Keratinocyte (primary cell): ENCODE measurements around the gene ZNF581. TPM values are rescaled to one million over a fixed set of nuclear protein-coding genes. Genes with fewer than 3 reads are reported as not detected.

Experiments used
- DNase-seq: peaks from one replicate; pipeline ENCODE4 v3.0.0-alpha.2; 2011; ENCODE audit warnings: low read depth, missing footprints, low spot score
- FAIRE-seq: peaks from 2 replicates; lab custom pipeline; 2011; peaks lifted over from hg19 to GRCh38; lab: Jason Lieb, UNC
- H2AFZ ChIP-seq: 2 replicates; pipeline ENCODE4 v1.6.0; 2012; ENCODE audit warnings: low read length, control low read depth, inconsistent platforms; ENCODE audit not compliant: control insufficient read depth
- H3K27ac ChIP-seq: 2 replicates; pipeline ENCODE4 v1.5.1; 2011; ENCODE audit warnings: low read length; ENCODE audit not compliant: control insufficient read depth, insufficient read depth
- H3K27me3 ChIP-seq: 3 replicates; pipeline ENCODE4 v1.6.0; 2011; ENCODE audit warnings: low read length; ENCODE audit not compliant: control insufficient read depth, insufficient read depth; ENCODE audit errors: extremely low read depth
- H3K36me3 ChIP-seq, 2 experiments: 2 replicates in 1 of 2; 3 replicates in 1 of 2; pipeline ENCODE4 v1.5.1; 2011; ENCODE audit warnings: low read length in 2 of 2, mild to moderate bottlenecking in 1 of 2; ENCODE audit not compliant: control insufficient read depth in 2 of 2, insufficient read depth in 2 of 2; ENCODE audit errors: extremely low read depth in 1 of 2
- H3K4me1 ChIP-seq: 3 replicates; pipeline ENCODE4 v1.5.1; 2011; ENCODE audit warnings: low read length; ENCODE audit not compliant: control insufficient read depth, insufficient read depth; ENCODE audit errors: extremely low read depth
- H3K4me2 ChIP-seq: 3 replicates; pipeline ENCODE4 v1.6.0; 2011; ENCODE audit warnings: low read depth, low read length; ENCODE audit not compliant: control insufficient read depth, insufficient read depth; ENCODE audit errors: extremely low read depth
- H3K4me3 ChIP-seq, 3 experiments: fragments of 200-600 bp in 1 of 3; sonication (generic) in 1 of 3; 2 replicates in 2 of 3; 3 replicates in 1 of 3; pipeline ENCODE4 v1.5.1; 2011 to 2016; ENCODE audit warnings: low read length in 3 of 3, mild to moderate bottlenecking in 3 of 3, control low read depth in 2 of 3, inconsistent platforms in 1 of 3, low read depth in 1 of 3, mixed read lengths in 1 of 3, mixed run types in 1 of 3, moderate library complexity in 1 of 3; ENCODE audit not compliant: control insufficient read depth in 2 of 3, insufficient read depth in 2 of 3; ENCODE audit errors: extremely low read depth in 1 of 3
- H3K79me2 ChIP-seq: 2 replicates; pipeline ENCODE4 v1.6.0; 2012; ENCODE audit warnings: low read length; ENCODE audit not compliant: control insufficient read depth, insufficient read depth
- H3K9ac ChIP-seq: 3 replicates; pipeline ENCODE4 v1.6.0; 2011; ENCODE audit warnings: low read length; ENCODE audit not compliant: control insufficient read depth, insufficient read depth; ENCODE audit errors: extremely low read depth
- H3K9me1 ChIP-seq: 3 replicates; pipeline ENCODE4 v1.6.0; 2011; ENCODE audit warnings: low read length; ENCODE audit not compliant: control insufficient read depth, insufficient read depth; ENCODE audit errors: extremely low read depth
- H3K9me3 ChIP-seq: 2 replicates; pipeline ENCODE4 v1.5.1; 2012; ENCODE audit warnings: low read depth, low read length; ENCODE audit not compliant: control insufficient read depth
- H4K20me1 ChIP-seq: 3 replicates; pipeline ENCODE4 v1.6.0; 2011; ENCODE audit warnings: low read length; ENCODE audit not compliant: control insufficient read depth, insufficient read depth; ENCODE audit errors: extremely low read depth
- EZH2 ChIP-seq: IDR thresholded peaks from one replicate; pipeline ENCODE4 v1.6.1; 2012; ENCODE audit warnings: inconsistent platforms, mild to moderate bottlenecking, low read length, moderate library complexity
- dilution Hi-C: fragments of 300-500 bp; cut with MboI; formaldehyde crosslinking; loops from one replicate; pipeline ENCODE4 v1.7.0; 2020; ENCODE audit warnings: low sequenced_read_pairs; ENCODE audit not compliant: extremely low pct_ligation_motif_present
- polyA plus RNA-seq, 5 experiments: library from polyadenylated mRNA; depleted of rRNA in 3 of 5; stranded (reverse) in 3 of 5; stranded (forward) in 1 of 5; unstranded in 1 of 5; fragments of >200 nt; gene quantifications; 1 replicate in 1 of 5; 2 replicates in 3 of 5; 3 replicates in 1 of 5; pipeline versions ENCODE4 v1.2.1 to v1.2.3, GENCODE V29; 2011 to 2012; ENCODE audit warnings: missing spikeins in 2 of 5, low read depth in 1 of 5, low replicate concordance in 1 of 5
- TF ChIP-seq, protein P1 (sequence below), 3 experiments: IDR thresholded peaks in 1 of 3; conservative IDR thresholded peaks in 1 of 3; optimal IDR thresholded peaks in 1 of 3; 2 replicates in 2 of 3; 3 replicates in 1 of 3; pipeline versions ENCODE3 to v1.5.1; 2011; ENCODE audit warnings: low read length in 3 of 3, mild to moderate bottlenecking in 3 of 3, moderate library complexity in 2 of 3, control low read depth in 1 of 3, inconsistent platforms in 1 of 3; ENCODE audit not compliant: insufficient read depth in 2 of 3; ENCODE audit errors: extremely low read depth in 1 of 3

Gene ZNF581
- polyA plus RNA-seq, 1 donor (not counting 4 experiments of a cell fraction or from before 2014, with no cell fraction given): 14.8 TPM

DNA sequence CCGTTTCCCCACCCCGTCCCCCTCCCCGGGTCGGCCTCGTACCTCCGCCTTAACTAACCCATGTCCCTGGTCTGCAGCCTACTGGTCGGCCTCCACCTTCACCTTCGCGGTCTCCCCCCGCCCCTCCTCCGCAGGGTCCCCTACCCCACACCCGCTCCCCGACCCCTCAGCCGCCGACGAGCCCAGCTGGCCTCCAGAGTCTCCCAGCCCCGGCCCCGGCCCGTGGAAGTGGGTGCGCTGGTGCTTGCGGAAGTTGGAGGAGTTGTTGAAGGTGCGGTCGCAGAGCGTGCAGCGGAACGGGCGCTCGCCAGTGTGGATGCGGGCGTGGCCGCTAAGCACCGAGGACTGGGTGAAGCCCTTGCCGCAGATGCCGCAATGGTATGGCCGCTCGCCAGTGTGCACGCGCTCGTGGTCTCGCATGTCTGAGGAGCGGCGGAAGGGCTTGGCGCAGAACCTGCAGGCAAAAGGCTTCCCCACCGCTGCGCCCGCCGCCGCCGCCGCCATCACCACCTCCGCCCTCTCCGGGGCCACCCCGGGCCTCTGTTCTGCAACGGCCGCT, 21.7 kb upstream of the ZNF581 start:
- H3K4me2 ChIP-seq: no peak overlapping the region
- FAIRE-seq (no peak), DNase-seq (no peak)
- no peaks in the 10 kb centered on the region for H3K27me3 ChIP-seq
- no peaks in the 10 kb centered on the region for H3K9me3 ChIP-seq
- dilution Hi-C loops: no loop called here
- H3K4me1 ChIP-seq: peaks cover 13% of the 10 kb centered on the region
- peaks cover 4 to 5% of the 10 kb centered on the region in 2 experiments for H3K36me3 ChIP-seq
- no peak overlapping the region for H3K27ac ChIP-seq
- no peak overlapping the region for H3K4me3 ChIP-seq
- H3K9ac ChIP-seq: no peak overlapping the region
- H4K20me1 ChIP-seq: peaks cover 3% of the 10 kb centered on the region
- no peak overlapping the region for H2AFZ ChIP-seq
- no peaks in the 10 kb centered on the region for H3K79me2 ChIP-seq
- TF ChIP-seq EZH2: no peak
- TF ChIP-seq, protein P1, sequence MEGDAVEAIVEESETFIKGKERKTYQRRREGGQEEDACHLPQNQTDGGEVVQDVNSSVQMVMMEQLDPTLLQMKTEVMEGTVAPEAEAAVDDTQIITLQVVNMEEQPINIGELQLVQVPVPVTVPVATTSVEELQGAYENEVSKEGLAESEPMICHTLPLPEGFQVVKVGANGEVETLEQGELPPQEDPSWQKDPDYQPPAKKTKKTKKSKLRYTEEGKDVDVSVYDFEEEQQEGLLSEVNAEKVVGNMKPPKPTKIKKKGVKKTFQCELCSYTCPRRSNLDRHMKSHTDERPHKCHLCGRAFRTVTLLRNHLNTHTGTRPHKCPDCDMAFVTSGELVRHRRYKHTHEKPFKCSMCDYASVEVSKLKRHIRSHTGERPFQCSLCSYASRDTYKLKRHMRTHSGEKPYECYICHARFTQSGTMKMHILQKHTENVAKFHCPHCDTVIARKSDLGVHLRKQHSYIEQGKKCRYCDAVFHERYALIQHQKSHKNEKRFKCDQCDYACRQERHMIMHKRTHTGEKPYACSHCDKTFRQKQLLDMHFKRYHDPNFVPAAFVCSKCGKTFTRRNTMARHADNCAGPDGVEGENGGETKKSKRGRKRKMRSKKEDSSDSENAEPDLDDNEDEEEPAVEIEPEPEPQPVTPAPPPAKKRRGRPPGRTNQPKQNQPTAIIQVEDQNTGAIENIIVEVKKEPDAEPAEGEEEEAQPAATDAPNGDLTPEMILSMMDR (optimal IDR thresholded peaks at IDR 0.05 in 1 of 3, IDR thresholded peaks at IDR 0.05 in 1 of 3, conservative IDR thresholded peaks at IDR 0.05 in 1 of 3; ENCODE audit: extremely low read depth in 1 of 3, insufficient read depth in 2 of 3, low read length in 3 of 3): no peak
- no peaks in the 10 kb centered on the region for H3K9me1 ChIP-seq

DNA sequence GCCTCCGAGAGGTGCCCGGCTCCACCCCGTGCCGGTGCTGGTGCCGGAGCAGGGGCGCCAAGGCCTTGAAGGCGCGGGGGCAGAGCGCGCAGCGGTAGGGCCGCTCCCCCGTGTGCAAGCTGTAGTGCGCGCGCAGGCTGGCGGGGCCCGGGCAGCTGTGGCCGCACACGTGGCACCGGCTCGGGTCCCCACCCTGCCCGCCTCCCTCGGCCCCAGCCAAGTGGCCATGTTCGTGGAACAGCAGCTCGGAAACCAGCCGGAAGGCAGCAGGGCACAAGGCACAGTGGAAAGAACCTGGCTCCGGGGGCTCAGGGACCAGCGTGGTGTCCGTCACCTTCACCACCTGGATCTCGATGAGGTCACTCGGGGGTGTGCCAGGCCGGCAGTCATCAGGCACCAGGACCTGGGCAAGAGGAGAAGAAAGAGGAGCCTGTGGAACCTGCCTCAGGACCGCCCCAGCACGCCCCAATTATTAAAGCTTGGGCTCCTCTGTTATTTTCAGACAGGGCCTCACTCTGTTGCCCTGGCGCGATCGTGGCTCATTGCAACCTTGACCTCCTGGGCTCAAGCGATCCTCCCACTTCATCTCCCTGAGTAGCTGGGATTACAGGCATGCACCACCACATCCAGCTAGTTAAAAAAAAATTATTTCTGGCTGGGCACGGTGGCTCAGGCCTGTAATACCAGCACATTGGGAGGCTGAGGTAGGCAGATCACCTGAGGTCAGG, 21.0 kb upstream of the ZNF581 start:
- no peak for DNase-seq
- no peaks in the 10 kb centered on the region for H3K27me3 ChIP-seq
- no peak for FAIRE-seq

More for the DNA sequence above, 21.0 kb upstream of the ZNF581 start:
- peaks cover 1 to 2% of the 10 kb centered on the region in 2 experiments for H3K36me3 ChIP-seq
- H3K9me1 ChIP-seq: no peaks in the 10 kb centered on the region
- H3K4me3 ChIP-seq: no peak overlapping the region
- no peak overlapping the region for H3K27ac ChIP-seq
- H3K4me2 ChIP-seq: no peak overlapping the region
- H3K79me2 ChIP-seq: no peaks in the 10 kb centered on the region
- no peak for TF ChIP-seq EZH2
- TF ChIP-seq, protein P1 (optimal IDR thresholded peaks at IDR 0.05 in 1 of 3, IDR thresholded peaks at IDR 0.05 in 1 of 3, conservative IDR thresholded peaks at IDR 0.05 in 1 of 3; ENCODE audit: extremely low read depth in 1 of 3, insufficient read depth in 2 of 3, low read length in 3 of 3): no peak
- H4K20me1 ChIP-seq: peaks cover 3% of the 10 kb centered on the region
- no peaks in the 10 kb centered on the region for H3K9me3 ChIP-seq
- dilution Hi-C loops: no loop called here
- H3K4me1 ChIP-seq: peaks cover 13% of the 10 kb centered on the region
- no peak overlapping the region for H2AFZ ChIP-seq
- no peak overlapping the region for H3K9ac ChIP-seq
